HG03159 (cell line): ENCODE results near the gene PIP5K1C.

Source experiments
- ATAC-seq: cut with Tn5 transposase; IDR thresholded peaks from one replicate; pipeline ENCODE4 v1.9.1; 2021; ENCODE audit warnings: mild to moderate bottlenecking, moderate library complexity; ENCODE audit not compliant: unreplicated experiment

The PIP5K1C gene, protein sequence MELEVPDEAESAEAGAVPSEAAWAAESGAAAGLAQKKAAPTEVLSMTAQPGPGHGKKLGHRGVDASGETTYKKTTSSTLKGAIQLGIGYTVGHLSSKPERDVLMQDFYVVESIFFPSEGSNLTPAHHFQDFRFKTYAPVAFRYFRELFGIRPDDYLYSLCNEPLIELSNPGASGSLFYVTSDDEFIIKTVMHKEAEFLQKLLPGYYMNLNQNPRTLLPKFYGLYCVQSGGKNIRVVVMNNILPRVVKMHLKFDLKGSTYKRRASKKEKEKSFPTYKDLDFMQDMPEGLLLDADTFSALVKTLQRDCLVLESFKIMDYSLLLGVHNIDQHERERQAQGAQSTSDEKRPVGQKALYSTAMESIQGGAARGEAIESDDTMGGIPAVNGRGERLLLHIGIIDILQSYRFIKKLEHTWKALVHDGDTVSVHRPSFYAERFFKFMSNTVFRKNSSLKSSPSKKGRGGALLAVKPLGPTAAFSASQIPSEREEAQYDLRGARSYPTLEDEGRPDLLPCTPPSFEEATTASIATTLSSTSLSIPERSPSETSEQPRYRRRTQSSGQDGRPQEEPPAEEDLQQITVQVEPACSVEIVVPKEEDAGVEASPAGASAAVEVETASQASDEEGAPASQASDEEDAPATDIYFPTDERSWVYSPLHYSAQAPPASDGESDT

GRCh38 chr19:3700242-3701032 is at the start of gene PIP5K1C:
Gene PIP5K1C, minus strand, starts transcription at chr19:3700468. Its CDS starts 78 bp downstream, at chr19:3700390.
- peak; percentile 84 for ATAC-seq

DNA sequence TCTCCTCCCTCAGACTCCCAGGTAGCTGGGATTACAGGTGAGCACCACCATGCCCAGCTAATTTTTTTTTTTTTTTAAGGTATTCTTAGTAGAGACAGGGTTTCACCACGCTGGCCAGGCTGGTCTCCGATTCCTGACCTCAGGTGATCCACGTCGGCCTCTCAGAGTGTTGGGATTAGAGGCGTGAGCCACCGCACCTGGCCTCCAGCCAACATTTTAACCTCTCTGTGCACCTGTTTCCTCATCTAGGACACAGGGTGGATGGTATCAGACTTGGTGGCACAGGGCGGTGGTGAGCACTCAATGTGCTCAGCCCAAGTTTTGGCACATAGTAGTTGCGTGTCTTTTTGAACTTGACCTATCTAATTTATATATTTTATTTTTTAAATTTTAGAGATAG is 48.7 kb upstream of the PIP5K1C start:
- ATAC-seq = no peak

- no peak for ATAC-seq
Measured at GRCh38 chr19:3746371-3747056, 46.2 kb upstream of the PIP5K1C start.

DNA sequence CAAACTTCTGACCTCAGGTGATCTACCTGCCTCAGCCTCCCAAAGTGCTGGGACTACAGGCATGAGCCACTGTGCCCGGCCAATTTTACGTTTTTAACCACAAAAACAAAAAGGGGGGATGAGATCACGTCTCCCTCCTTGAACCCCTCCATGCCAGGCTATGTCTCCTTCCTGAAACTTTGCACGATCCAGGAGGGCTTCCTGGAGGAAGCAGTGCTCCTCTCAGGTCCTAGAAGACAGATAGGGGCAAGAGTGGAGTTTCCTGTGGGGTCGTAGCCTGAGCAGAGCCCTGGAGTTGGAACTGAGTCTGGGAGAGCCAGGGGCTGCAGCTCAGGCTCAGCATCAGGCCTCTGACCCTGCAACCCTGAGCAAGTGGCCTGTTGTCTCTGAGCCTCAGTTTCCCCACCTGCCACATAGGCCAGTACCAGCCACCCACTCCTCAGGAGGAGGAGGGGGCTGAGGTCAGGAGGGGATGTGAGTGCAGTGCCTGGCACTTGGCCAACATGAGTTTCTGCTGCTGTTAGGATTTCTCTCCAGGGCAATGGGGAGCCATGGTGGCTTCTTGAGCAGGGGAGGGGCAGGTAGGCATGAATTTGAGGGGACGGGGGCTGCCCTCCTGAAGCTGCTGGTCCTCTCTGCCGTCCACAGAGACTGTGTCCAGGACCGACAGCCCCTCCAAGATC is 45.2 kb upstream of the PIP5K1C start:
- no peak for ATAC-seq

GRCh38 chr19:3743486-3743885 is 43.2 kb upstream of the PIP5K1C start:
- no peak for ATAC-seq

DNA sequence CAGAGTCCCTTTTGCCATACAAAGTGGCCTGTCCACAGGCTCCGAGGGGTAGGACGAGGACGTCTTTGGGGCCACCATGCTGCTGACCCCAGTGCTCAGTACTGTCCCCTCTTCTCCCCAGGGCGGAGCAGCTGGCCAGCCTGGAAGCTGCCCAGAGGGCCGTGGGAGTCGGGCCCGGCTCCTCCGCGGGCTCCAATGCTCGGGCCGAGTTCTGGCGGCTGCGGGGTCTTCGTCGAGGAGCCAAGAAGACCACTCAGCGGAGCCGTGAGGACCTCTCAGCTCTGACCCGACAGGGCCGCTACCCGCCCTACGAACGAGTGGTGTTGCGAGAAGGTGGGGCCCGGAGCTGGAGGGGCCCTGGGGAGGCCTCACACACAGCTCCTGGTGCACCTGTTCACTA is 40.2 kb upstream of the PIP5K1C start:
- no peak for ATAC-seq

- ATAC-seq = no peak
Measured at GRCh38 chr19:3738477-3739220, 38.4 kb upstream of the PIP5K1C start.

- ATAC-seq = no peak
Measured at GRCh38 chr19:3737487-3738205, 37.4 kb upstream of the PIP5K1C start.

DNA sequence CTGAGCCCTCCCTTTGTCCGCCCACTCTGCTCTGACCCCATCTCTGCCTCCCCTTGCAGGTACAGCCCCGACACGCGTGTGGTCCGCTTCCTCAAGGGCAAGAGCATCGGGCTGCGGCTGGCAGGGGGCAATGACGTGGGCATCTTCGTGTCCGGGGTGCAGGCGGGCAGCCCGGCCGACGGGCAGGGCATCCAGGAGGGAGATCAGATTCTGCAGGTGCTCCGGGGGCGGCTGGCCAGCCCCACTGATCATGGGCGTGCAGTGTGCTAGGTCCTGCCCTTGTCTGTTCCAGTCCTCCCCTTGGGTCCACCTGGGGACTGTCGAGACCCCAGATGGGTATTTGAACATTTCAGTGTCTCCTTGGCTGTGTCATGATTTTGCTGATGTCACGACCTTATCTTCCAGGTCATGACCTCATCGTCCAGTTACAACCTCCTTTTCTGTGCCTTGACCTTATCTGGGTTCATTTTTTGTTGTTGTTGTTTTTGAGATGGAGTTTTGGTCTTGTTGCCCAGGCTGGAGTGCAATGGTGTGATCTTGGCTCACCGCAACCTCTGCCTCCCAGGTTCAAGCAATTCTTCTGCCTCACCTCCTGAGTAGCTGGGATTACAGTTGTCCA is 35.9 kb upstream of the PIP5K1C start:
- ATAC-seq = no peak

DNA sequence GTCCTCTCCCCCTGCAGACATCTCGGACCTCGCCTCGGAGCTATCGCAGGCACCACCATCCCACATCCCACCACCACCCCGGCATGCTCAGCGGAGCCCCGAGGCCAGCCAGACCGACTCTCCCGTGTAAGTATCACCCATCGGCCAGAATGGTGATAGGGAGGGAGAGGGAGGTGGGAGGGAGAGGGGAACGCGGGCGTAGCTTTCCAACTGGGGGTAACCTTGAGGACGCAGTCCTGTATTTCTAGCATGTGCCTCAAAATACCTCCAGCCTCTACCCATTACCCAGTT is 34.0 kb upstream of the PIP5K1C start:
- ATAC-seq = no peak

GRCh38 chr19:3733549-3734309 is 33.5 kb upstream of the PIP5K1C start:
- ATAC-seq = no peak

- no peak for ATAC-seq
Measured at GRCh38 chr19:3732108-3732507, 31.8 kb upstream of the PIP5K1C start.

DNA sequence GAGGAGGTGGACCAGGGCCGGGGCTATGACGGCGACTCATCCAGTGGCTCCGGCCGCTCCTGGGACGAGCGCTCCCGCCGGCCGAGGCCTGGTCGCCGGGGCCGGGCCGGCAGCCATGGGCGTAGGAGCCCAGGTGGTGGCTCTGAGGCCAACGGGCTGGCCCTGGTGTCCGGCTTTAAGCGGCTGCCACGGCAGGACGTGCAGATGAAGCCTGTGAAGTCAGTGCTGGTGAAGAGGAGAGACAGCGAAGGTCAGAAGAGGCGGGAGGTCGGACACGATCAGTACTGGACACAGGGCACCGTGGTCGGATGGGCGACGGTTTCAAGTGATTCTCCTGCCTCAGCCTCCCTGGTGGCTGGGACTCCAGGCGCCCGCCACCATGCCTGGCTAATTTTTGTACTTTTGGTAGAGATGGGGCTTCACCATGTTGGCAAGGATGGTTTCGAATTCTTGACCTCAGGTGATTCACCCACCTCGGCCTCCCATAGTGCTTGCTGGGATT is 30.2 kb upstream of the PIP5K1C start:
- ATAC-seq = no peak

DNA sequence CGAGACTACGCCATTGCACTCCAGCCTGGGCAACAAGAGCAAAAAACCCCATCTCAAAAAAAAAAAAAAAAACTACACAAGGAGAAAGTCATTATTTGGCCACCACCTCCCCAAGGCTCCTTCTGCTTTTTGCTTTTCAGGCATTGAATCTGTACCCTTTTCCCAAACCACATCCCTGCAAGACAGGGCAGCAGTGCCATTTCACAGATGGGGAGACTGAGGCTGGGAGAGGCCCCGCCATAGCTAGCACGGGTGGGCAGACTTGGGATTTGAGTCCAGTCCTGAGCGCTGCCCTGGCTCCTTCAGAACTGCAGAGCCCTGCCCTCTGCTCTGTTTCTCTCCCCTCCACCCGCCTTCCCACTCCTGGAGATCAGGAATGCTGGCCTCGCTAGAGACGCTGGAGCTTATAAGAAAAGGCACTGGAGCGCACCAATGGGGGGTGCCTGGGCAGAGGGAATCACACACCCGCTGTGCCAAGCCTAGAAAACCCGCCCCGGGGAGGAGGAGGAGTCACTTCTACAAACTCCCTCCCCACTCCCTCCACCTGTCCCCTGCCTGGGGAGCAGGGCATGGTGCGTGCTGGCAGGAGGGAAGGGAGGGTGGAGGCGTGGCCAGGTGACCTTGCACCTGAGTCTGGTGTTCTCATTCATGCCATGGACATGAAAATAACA is 25.5 kb upstream of the PIP5K1C start:
- no peak for ATAC-seq

GRCh38 chr19:3725121-3725520 is 24.9 kb upstream of the PIP5K1C start:
- no peak for ATAC-seq

DNA sequence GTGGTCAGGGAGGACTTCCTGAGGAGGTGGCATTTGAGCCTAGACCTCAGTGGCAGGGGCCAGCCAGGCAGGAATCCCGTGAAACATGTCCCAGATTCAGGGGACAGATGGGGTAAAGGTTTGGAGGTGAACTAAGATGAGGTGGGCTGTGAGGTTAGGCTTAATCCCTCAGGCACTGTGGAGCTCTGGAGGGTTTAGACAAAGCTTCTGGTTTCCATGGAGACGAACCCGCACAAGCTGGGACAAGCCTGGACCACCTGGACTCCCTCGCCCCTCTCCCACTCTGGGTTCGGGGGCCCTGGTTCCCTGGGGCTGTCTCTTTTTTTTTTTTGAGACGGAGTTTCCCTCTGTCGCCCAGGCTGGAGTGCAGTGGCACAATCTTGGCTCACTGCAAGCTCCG is 23.6 kb upstream of the PIP5K1C start:
- ATAC-seq = no peak

GRCh38 chr19:3723110-3723488 is 22.8 kb upstream of the PIP5K1C start:
- no peak for ATAC-seq
